Limb (tissue), 2 donors: ENCODE measurements around the gene MYO3B.
"Not testable (repeated sequence)": the region's sequence is repeated elsewhere in the genome, so short reads cannot be mapped to it uniquely, and the experiment has no call there.

Source experiments
- DNase-seq, 2 donors: peaks; one replicate each; pipeline ENCODE4 v3.0.0-alpha.2; 2016; ENCODE audit errors: extremely low spot score in 2 of 2

Gene MYO3B

GRCh38 chr2:170262806-170263205 lies 84.9 kb downstream of the MYO3B start:
- no peak for DNase-seq

- DNase-seq: not testable (repeated sequence)
Measured at GRCh38 chr2:170263728-170264521, 86.0 kb downstream of the MYO3B start.

GRCh38 chr2:170264522-170264860 lies 86.5 kb downstream of the MYO3B start:
- DNase-seq: no peak

- no peak for DNase-seq
Measured at GRCh38 chr2:170264865-170265264, 86.9 kb downstream of the MYO3B start.

- DNase-seq: no peak
Measured at GRCh38 chr2:170265321-170265720, 87.4 kb downstream of the MYO3B start.

GRCh38 chr2:170266358-170266757 lies 88.4 kb downstream of the MYO3B start:
- no peak for DNase-seq

GRCh38 chr2:170267071-170267470 lies 89.1 kb downstream of the MYO3B start:
- DNase-seq: no peak

GRCh38 chr2:170270278-170270864 lies 92.4 kb downstream of the MYO3B start:
- no peak for DNase-seq

GRCh38 chr2:170271340-170271739 lies 93.4 kb downstream of the MYO3B start:
- DNase-seq: no peak

- DNase-seq: no peak
Measured at GRCh38 chr2:170276056-170276455, 98.1 kb downstream of the MYO3B start.

GRCh38 chr2:170276925-170277629 lies 99.1 kb downstream of the MYO3B start:
- no peak for DNase-seq

GRCh38 chr2:170277951-170278350 lies 100.0 kb downstream of the MYO3B start:
- DNase-seq: no peak

GRCh38 chr2:170279615-170280014 lies 101.7 kb downstream of the MYO3B start:
- DNase-seq: not testable (repeated sequence)

- no peak for DNase-seq
Measured at GRCh38 chr2:170282851-170283250, 104.9 kb downstream of the MYO3B start.

- DNase-seq: no peak
Measured at GRCh38 chr2:170284205-170284604, 106.3 kb downstream of the MYO3B start.

- no peak for DNase-seq
Measured at GRCh38 chr2:170288859-170289258, 110.9 kb downstream of the MYO3B start.

- DNase-seq: no peak
Measured at GRCh38 chr2:170291474-170291873, 113.5 kb downstream of the MYO3B start.

GRCh38 chr2:170292415-170292814 lies 114.5 kb downstream of the MYO3B start:
- DNase-seq: no peak

GRCh38 chr2:170297496-170297895 lies 119.5 kb downstream of the MYO3B start:
- no peak for DNase-seq

- no peak for DNase-seq
Measured at GRCh38 chr2:170298115-170298514, 120.2 kb downstream of the MYO3B start.

- no peak for DNase-seq
Measured at GRCh38 chr2:170298861-170299429, 121.0 kb downstream of the MYO3B start.

GRCh38 chr2:170300993-170301392 lies 123.0 kb downstream of the MYO3B start:
- DNase-seq: no peak
